Stomach (tissue), 4 donors: ENCODE measurements around the gene NUP133.

Source experiments
- CTCF ChIP-seq, 7 experiments: fragments of 450-650 bp in 4 of 7; fragments of 200-600 bp in 3 of 7; sonication (generic) in 3 of 7; IDR thresholded peaks; one replicate each; pipeline ENCODE4 v1.5.1; 2016 to 2019; ENCODE audit warnings: antibody characterized with exemption in 7 of 7, control low read depth in 2 of 7, mild to moderate bottlenecking in 1 of 7
- POLR2AphosphoS5 ChIP-seq, 3 donors: sonication (generic); formaldehyde crosslinking; IDR thresholded peaks; one replicate each; pipeline ENCODE4 v1.6.1; 2016; ENCODE audit warnings: antibody characterized with exemption in 3 of 3

DNA sequence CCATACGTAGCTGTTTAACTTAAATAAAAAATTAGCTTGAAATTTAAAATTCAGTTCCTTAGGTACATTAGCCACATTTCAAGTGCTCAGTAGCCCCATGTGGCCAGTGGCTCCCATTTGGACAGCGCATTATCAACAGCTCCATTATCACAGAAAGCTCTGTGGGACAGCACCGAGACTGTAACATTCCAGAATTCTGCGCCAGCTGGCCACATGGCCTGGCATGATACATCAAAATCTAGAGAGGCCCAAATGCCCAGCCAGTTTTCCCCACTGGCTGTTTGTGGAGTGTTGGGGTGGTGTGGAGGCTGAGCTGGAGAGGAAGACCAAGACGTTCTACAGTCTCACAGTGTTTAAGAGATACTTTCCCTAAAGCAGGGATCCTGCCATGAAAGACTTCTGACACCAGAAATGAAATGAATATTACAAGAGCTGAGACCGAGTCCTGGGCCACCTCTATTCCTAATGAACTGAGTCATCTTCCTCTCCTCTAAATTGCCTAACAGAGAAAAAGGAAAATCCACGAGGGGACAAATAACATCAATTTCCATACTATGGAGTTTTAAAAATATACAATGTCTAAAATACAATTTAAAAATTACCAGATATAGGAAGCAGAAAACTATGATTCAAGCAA, 47.0 kb downstream of the NUP133 start:
- TF ChIP-seq CTCF (IDR thresholded peaks at IDR 0.05) (no peak), POLR2AphosphoS5 (IDR thresholded peaks at IDR 0.05) (no peak)
